Muscle layer of duodenum (tissue), 2 donors: ENCODE data around the gene RPS6KA4.

Experiments used
- H3K27ac ChIP-seq: one replicate; pipeline ENCODE4 v1.7.0; 2013; ENCODE audit warnings: mild to moderate bottlenecking, low read length
- H3K27me3 ChIP-seq: one replicate; pipeline ENCODE4 v1.7.0; 2013; ENCODE audit warnings: low read depth, mild to moderate bottlenecking, control low read depth, low read length
- H3K36me3 ChIP-seq, 2 donors: one replicate each; pipeline ENCODE4 v1.7.0; 2013; ENCODE audit warnings: low read length in 2 of 2, control low read depth in 1 of 2, mild to moderate bottlenecking in 1 of 2; ENCODE audit not compliant: insufficient read depth in 2 of 2, control insufficient read depth in 1 of 2
- H3K4me1 ChIP-seq, 2 donors: one replicate each; pipeline ENCODE4 v1.7.0; 2013; ENCODE audit warnings: low read length in 2 of 2, mild to moderate bottlenecking in 2 of 2, control low read depth in 1 of 2, moderate library complexity in 1 of 2; ENCODE audit not compliant: insufficient read depth in 2 of 2, control insufficient read depth in 1 of 2
- H3K4me3 ChIP-seq, 2 donors: one replicate each; pipeline ENCODE4 v1.7.0; 2013; ENCODE audit warnings: low read length in 2 of 2, low read depth in 1 of 2, mild to moderate bottlenecking in 1 of 2
- H3K9me3 ChIP-seq, 2 donors: one replicate each; pipeline ENCODE4 v1.7.0; 2013; ENCODE audit warnings: low read length in 2 of 2, control low read depth in 1 of 2, mild to moderate bottlenecking in 1 of 2; ENCODE audit not compliant: control insufficient read depth in 1 of 2
- donor health status: healthy.

The RPS6KA4 gene

DNA sequence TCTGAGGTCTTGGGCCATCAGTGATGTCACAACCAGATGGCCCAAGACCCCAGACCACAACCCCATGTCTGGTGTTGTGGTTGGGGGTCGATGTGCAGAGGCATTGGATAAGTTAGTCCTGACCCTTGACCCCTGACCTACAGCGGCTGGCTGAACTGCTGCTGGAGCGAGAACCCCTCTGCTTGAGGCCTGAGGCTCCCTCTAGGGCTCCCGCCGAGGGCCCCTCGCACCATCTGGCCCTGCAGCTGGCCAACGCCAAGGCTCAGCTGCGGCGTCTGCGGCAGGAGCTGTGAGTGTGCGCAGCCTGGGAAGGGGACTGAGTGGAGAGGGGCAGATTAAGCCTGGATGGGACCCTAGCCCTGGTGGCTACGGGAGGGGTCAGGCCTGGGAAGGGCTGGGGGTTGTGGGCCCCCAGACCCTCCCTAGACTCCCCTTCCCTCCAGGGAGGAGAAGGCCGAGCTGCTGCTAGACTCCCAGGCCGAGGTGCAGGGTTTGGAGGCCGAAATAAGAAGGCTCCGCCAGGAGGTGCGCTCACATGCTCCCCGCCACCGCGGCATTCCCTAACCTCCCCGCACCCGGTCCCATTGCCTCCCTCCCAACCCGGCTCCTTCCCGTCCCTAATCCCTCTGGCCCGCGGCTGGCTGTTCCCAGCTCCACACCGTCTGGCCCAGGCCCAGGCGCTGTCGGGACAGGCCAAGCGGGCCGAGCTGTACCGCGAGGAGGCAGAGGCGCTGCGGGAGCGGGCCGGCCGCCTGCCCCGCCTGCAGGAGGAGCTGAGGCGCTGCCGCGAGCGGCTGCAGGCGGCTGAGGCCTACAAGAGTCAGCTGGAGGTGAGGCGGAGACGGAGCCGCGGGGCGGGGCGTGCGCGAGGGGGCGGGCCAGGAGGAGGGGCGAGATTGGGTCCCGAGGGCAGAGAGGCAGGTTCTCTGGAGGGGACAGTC, 16.8 kb upstream of the RPS6KA4 start:
- no peak overlapping the region for H3K27ac ChIP-seq
- H3K4me1 ChIP-seq: peaks cover 0 to 14% of the 10 kb centered on the region in 2 donors
- H3K27me3 ChIP-seq: no peaks in the 10 kb centered on the region
- no peaks in the 10 kb centered on the region for H3K36me3 ChIP-seq
- H3K4me3 ChIP-seq: peak overlapping the region; percentile 21 to 53
- H3K9me3 ChIP-seq: no peaks in the 10 kb centered on the region

DNA sequence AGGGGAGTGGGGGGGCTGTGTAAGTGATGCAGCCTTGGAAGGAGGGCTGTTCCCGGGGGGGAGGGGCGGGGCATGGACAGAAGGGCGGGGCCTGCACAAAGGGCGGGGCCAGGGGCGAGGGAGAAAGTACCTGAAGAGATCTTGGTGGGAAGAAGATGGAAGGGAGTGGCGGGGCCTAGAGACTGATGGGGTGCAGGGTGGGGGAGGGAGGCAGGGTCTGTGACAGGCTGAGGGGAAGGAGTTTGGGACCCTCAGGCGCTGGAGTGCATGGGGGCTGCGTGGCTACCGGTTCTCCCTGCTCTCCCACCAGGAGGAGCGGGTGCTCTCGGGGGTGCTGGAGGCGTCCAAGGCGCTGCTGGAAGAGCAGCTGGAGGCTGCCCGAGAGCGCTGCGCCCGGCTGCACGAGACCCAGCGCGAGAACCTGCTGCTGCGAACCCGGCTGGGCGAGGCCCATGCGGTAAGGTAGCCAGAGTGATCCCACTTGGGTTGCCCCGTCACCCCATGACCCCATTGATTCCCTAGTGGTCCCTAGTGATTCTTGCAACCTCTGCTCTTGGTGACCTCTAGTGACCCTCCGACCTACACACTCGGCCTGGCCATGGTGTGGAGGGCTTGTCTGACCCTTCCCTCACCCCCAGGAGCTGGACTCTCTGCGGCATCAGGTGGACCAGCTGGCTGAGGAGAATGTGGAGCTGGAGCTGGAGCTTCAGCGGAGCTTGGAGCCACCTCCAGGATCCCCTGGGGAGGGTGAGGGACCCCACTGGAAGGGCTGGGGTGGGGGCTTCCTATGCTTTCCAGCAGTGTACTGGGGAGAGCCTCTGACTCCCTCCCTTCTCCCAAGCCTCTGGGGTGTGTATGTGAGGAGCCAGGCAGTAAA, 15.9 kb upstream of the RPS6KA4 start:
- peak overlapping the region in 1 of 2 donors; percentile 53 for H3K4me3 ChIP-seq
- no peak overlapping the region for H3K27ac ChIP-seq
- no peaks in the 10 kb centered on the region for H3K36me3 ChIP-seq
- no peaks in the 10 kb centered on the region for H3K27me3 ChIP-seq
- H3K9me3 ChIP-seq: no peaks in the 10 kb centered on the region
- H3K4me1 ChIP-seq: peaks cover 0 to 14% of the 10 kb centered on the region in 2 donors

GRCh38 chr11:64343767-64344559, 15.0 kb upstream of the RPS6KA4 start:
- Histone ChIP-seq H3K36me3 (no peaks in the 10 kb centered on the region), H3K9me3 (no peaks in the 10 kb centered on the region), H3K27ac (no peak overlapping the region), H3K4me1 (peaks cover 0 to 14% of the 10 kb centered on the region in 2 donors), H3K4me3 (no peak overlapping the region), H3K27me3 (no peaks in the 10 kb centered on the region)

DNA sequence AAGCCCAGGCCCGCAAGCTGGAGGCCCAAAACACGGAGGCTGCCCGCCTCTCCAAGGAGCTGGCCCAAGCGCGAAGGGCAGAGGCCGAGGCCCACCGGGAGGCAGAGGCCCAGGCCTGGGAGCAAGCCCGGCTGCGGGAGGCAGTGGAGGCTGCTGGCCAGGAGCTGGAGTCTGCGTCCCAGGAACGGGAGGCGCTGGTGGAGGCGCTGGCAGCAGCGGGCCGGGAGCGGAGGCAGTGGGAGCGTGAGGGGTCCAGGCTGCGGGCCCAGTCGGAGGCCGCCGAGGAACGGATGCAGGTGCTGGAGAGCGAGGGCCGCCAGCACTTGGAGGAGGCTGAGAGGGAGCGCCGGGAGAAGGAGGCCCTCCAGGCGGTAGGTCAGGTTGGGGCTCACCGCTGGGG, 14.2 kb upstream of the RPS6KA4 start:
- Histone ChIP-seq H3K27me3 (no peaks in the 10 kb centered on the region), H3K4me1 (peaks cover 0 to 14% of the 10 kb centered on the region in 2 donors), H3K27ac (no peak overlapping the region), H3K9me3 (no peaks in the 10 kb centered on the region), H3K4me3 (no peak overlapping the region), H3K36me3 (no peaks in the 10 kb centered on the region)

DNA sequence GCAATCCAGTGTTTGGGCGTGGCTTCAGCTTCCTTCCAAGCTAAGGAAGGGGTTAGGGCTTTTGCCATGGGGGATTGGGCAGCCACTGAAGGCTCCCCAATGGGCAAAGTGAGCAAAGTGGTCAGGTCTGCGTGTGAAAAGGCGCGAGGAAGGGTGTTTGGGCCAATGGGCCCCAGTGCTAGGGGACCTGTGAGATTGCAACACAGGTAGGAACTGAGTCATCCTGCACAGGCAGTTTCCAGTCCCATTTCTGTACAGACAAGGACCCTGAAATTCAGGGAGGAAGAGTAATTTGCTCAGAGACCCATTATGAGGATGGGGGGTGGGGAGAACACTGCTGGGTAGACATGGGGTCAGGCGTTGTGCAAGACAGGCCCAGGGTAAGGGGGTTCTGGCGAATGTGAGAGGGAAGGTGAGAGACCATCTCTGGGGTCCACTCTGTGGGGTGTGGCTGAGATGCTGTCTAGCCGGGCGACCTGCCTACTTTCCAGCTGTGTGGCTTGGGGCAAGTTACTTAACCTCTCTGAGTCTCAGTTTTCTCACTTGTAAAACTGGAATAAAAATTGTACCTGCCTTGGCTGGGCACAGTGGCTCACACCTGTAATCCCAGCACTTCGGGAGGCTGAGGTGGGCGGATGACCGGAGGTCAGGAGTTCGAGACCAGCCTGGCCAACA, 11.6 kb upstream of the RPS6KA4 start:
- H3K36me3 ChIP-seq: no peaks in the 10 kb centered on the region
- peaks cover 0 to 8% of the 10 kb centered on the region in 2 donors for H3K4me1 ChIP-seq
- H3K9me3 ChIP-seq: no peaks in the 10 kb centered on the region
- H3K27me3 ChIP-seq: no peaks in the 10 kb centered on the region
- no peak overlapping the region for H3K4me3 ChIP-seq
- no peak overlapping the region for H3K27ac ChIP-seq

- H3K9me3 ChIP-seq: no peaks in the 10 kb centered on the region
- H3K27ac ChIP-seq: no peak overlapping the region
- H3K36me3 ChIP-seq: no peaks in the 10 kb centered on the region
- no peaks in the 10 kb centered on the region for H3K4me1 ChIP-seq
- H3K27me3 ChIP-seq: no peaks in the 10 kb centered on the region
- H3K4me3 ChIP-seq: no peak overlapping the region
Measured at GRCh38 chr11:64348383-64349024, 10.5 kb upstream of the RPS6KA4 start.

DNA sequence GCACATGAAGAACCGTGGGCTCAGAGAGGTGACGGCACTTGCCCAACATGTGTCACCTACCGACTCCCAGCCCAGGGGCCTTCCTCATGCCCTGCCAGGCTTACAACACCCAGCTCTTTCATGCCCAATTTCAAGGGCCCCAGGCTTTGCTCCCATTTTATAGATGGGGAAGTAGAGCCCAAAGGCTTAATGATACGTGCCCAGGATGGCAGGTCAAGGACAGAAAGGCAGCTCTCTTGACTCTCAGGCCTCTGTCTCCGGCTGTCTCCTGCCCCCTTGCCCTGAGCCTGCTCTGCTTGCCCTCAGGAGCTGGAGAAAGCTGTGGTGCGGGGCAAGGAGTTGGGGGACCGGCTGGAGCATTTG, 10.0 kb upstream of the RPS6KA4 start:
- H3K9me3 ChIP-seq: no peaks in the 10 kb centered on the region
- H3K27me3 ChIP-seq: no peaks in the 10 kb centered on the region
- H3K36me3 ChIP-seq: no peaks in the 10 kb centered on the region
- H3K4me1 ChIP-seq: no peaks in the 10 kb centered on the region
- H3K4me3 ChIP-seq: no peak overlapping the region
- no peak overlapping the region for H3K27ac ChIP-seq

DNA sequence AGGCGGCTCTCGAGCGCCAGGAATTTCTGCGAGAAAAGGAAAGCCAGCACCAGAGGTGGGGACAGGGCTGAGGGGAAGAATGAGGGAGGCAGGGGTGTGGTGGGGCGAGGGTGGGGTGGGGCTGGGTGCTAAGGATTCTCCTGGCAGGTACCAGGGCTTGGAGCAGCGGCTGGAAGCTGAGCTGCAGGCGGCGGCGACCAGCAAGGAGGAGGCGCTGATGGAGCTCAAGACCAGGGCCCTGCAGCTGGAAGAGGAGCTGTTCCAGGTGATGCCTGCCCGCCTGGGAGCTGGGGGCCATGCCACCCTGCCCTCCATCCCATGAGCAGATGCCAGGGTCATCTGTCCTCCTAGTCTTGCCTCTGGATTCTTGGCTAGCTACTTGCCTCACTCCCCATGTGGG, 9.6 kb upstream of the RPS6KA4 start:
- Histone ChIP-seq H3K27me3 (no peaks in the 10 kb centered on the region), H3K27ac (no peak overlapping the region), H3K36me3 (no peaks in the 10 kb centered on the region), H3K4me1 (no peaks in the 10 kb centered on the region), H3K9me3 (no peaks in the 10 kb centered on the region), H3K4me3 (no peak overlapping the region)

DNA sequence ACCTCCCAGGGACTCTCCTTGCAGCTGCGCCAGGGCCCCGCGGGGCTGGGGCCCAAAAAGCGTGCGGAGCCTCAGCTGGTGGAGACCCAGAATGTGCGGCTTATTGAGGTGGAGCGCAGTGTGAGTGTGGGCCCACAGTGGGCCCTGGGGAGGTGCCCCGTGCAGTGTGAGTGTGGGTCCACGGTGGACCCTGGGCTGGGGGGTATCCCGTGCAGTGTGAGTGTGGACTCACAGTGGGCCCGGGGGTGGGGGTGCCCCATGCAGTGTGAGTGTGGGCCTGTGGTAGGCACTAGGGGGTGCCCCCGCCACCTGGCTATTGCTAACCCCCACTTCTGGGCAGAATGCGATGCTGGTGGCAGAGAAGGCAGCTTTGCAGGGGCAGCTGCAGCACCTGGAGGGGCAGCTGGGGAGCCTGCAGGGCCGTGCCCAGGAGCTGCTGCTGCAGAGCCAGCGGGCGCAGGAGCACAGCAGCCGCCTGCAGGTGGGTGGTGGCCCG, 7.8 kb upstream of the RPS6KA4 start:
- Histone ChIP-seq H3K27me3 (no peaks in the 10 kb centered on the region), H3K9me3 (no peaks in the 10 kb centered on the region), H3K4me3 (no peak overlapping the region), H3K27ac (no peak overlapping the region), H3K36me3 (no peaks in the 10 kb centered on the region), H3K4me1 (peaks cover 0 to 12% of the 10 kb centered on the region in 2 donors)
